Heart left ventricle (tissue), 13 donors: ENCODE measurements around the gene CLK3.
A peak's percentile ranks its signal among the peaks of the same experiment; 100 is the strongest.

Source experiments
- POLR2A ChIP-seq, 2 donors: fragments of 450-650 bp; IDR thresholded peaks; one replicate each; pipeline ENCODE4 v1.6.1; 2017; ENCODE audit warnings: antibody characterized with exemption in 2 of 2, mild to moderate bottlenecking in 2 of 2, moderate library complexity in 2 of 2
- TF ChIP-seq, protein P1 (sequence below), 12 donors: fragments of 200-600 bp; sonication (generic) in 4 of 12; IDR thresholded peaks; one replicate each; pipeline versions ENCODE4 v1.5.0 to v1.8.0; 2018 to 2022; ENCODE audit warnings: antibody characterized with exemption in 12 of 12, mild to moderate bottlenecking in 5 of 12
- donor health status: ischemic (EF 13 %, LVEDD 7.1; RV severe dilation, severe dysfunction).
- donor health status: DM: no; HTN: yes; CAD: no.
- donor health status: DM: no; HTN: no; CAD: no.
- donor health status: ischemic (EF 25% LVEDD 6.9; RV normal size, moderate dysfunction).
- donor health status: ischemic (EF 25% LVEDD 5.7; RV mildly dilated, moderate dysfunction).
- donor health status: ischemic (EF 35%, LVEDD 5.7; RV mildly dilated, moderate dysfunction).
- donor health status: nonischemic (EF 11% LVEDD 7.7; RV severe dilation, severe dysfunction).
- donor health status: DM: yes; HTN: yes; CAD: no.
- donor health status: PGD.
- donor health status: ischemic (EF 29% LVEDD 5.4; RV normal size, mild dysfunction).
- donor health status: nonischemic (EF 23%, LVEDD 6.1; RV moderate dilation, normal function).

DNA sequence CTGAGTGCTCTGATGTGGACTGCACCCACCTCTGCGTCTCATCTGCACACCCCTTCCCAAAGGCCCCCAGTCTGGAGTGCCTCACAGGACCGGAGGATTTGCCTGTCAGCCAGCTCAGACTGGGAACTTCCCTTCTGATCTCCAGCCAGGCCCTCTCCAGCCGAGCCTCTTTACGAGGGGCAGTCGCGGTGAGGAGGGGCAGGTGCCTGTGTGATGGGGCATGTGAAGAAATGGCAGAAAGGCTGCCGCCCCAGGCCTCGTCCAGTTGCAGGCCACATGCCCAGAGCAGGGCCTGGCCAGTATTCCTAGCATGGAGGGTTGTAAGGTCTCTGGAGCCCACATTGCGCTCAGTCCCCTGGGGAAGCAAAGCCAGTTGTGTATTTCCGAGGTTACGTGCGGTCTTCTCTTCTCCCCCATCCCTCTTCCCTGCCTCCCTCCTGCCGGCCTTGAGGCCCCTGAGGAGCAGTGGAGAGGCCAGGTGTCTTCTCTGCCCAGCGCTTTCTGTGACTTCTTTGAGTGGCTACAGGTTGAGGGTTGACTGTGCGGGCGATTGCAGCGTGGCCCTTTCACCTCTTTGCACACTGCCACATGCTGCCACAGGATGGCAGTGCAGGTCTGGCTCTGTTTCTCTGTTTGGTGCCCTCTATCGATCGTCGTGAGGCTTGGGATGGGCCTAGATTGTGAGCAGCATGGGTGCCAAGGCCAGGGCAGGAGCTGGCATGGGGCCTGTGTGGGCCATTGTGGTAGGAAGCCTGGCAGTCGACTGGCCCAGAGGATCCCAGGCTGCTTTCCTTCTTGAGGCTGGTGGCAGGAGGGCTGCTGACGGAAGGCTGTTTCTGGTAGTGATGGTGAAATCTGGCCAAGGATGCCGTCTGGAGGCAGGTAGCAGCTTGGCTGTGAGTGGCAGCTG, 5.3 kb downstream of the CLK3 start:
- TF ChIP-seq, protein P1, sequence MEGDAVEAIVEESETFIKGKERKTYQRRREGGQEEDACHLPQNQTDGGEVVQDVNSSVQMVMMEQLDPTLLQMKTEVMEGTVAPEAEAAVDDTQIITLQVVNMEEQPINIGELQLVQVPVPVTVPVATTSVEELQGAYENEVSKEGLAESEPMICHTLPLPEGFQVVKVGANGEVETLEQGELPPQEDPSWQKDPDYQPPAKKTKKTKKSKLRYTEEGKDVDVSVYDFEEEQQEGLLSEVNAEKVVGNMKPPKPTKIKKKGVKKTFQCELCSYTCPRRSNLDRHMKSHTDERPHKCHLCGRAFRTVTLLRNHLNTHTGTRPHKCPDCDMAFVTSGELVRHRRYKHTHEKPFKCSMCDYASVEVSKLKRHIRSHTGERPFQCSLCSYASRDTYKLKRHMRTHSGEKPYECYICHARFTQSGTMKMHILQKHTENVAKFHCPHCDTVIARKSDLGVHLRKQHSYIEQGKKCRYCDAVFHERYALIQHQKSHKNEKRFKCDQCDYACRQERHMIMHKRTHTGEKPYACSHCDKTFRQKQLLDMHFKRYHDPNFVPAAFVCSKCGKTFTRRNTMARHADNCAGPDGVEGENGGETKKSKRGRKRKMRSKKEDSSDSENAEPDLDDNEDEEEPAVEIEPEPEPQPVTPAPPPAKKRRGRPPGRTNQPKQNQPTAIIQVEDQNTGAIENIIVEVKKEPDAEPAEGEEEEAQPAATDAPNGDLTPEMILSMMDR (IDR thresholded peaks at IDR 0.05): peak; percentile 49 to 87 (median 68)
- TF ChIP-seq POLR2A (IDR thresholded peaks at IDR 0.05): no peak
